ENCODE results near the gene SLC30A2.

Gene SLC30A2

DNA sequence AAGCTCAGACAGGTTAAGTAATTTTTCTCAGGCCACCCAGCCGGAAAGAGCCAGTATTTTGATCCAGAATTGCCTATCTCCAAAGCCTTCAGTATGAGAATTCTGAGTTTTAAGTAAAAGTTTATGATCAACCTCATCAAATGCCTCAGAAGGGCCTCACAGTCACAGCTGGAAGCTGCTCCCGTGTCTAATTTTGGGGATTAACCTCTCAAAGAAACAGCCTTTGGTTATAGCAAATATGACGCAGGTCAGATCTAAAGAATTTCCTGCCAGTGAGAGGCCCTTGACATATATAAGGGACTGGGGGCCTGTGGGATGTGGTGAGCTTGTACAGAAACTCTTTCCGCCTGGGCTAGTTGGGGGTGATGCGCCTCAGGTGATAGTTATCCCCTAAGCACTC is 22.1 kb downstream of the SLC30A2 start:
- no peak for DNase-seq (ENCODE audit: low read depth)
- TF ChIP-seq, protein P1, sequence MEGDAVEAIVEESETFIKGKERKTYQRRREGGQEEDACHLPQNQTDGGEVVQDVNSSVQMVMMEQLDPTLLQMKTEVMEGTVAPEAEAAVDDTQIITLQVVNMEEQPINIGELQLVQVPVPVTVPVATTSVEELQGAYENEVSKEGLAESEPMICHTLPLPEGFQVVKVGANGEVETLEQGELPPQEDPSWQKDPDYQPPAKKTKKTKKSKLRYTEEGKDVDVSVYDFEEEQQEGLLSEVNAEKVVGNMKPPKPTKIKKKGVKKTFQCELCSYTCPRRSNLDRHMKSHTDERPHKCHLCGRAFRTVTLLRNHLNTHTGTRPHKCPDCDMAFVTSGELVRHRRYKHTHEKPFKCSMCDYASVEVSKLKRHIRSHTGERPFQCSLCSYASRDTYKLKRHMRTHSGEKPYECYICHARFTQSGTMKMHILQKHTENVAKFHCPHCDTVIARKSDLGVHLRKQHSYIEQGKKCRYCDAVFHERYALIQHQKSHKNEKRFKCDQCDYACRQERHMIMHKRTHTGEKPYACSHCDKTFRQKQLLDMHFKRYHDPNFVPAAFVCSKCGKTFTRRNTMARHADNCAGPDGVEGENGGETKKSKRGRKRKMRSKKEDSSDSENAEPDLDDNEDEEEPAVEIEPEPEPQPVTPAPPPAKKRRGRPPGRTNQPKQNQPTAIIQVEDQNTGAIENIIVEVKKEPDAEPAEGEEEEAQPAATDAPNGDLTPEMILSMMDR (IDR thresholded peaks at IDR 0.05; ENCODE audit: insufficient read depth, low read depth, low read length, missing control alignments) = no peak
- no peak overlapping the region for H3K4me3 ChIP-seq (ENCODE audit: low read depth, low read length)

DNA sequence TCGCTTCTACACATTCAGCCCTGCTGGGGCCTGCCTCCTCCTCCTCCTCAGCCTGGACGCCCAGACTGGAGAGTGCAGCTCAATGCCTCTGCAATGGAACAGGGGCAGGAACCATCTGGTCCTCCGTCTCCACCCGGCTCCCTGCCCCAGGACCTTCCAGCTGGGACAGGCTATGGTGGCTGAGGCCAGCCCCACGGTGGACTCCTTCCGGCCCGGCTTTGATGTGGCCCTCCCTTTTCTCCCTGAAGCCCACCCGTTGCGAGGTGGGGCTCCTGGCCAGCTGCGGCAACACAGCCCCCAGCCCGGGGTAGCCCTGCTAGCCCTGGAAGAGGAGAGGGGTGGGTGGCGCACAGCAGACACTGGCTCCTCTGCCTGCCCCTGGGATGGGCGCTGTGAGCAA is 22.9 kb downstream of the SLC30A2 start:
- TF ChIP-seq, protein P1 (IDR thresholded peaks at IDR 0.05; ENCODE audit: insufficient read depth, low read depth, low read length, missing control alignments) = no peak
- no peak overlapping the region for H3K4me3 ChIP-seq (ENCODE audit: low read depth, low read length)

DNA sequence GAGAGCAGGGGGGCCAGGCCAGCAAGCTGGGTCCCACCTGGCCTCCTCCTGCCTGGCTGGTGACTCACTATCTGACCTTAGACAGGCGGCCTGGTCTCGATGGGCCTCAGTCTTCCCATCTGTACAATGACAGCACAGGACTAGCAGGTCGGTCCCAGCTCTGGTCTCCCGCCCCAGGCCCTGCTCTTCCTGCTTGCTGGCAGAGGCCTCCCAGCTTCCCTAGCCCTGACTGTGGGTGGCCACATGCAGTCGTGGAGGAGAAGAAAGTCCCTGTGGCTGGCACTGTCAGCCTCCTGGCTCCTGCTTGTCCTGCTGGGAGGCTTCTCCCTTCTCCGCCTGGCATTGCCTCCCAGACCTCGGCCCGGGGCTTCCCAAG is 23.5 kb downstream of the SLC30A2 start:
- no peak overlapping the region for H3K4me3 ChIP-seq (ENCODE audit: low read depth, low read length)
- DNase-seq (ENCODE audit: low read depth) = no peak
- TF ChIP-seq, protein P1 (IDR thresholded peaks at IDR 0.05; ENCODE audit: insufficient read depth, low read depth, low read length, missing control alignments) = no peak

More for the DNA sequence above, 22.9 kb downstream of the SLC30A2 start:
- DNase-seq (ENCODE audit: low read depth) = no peak

DNA sequence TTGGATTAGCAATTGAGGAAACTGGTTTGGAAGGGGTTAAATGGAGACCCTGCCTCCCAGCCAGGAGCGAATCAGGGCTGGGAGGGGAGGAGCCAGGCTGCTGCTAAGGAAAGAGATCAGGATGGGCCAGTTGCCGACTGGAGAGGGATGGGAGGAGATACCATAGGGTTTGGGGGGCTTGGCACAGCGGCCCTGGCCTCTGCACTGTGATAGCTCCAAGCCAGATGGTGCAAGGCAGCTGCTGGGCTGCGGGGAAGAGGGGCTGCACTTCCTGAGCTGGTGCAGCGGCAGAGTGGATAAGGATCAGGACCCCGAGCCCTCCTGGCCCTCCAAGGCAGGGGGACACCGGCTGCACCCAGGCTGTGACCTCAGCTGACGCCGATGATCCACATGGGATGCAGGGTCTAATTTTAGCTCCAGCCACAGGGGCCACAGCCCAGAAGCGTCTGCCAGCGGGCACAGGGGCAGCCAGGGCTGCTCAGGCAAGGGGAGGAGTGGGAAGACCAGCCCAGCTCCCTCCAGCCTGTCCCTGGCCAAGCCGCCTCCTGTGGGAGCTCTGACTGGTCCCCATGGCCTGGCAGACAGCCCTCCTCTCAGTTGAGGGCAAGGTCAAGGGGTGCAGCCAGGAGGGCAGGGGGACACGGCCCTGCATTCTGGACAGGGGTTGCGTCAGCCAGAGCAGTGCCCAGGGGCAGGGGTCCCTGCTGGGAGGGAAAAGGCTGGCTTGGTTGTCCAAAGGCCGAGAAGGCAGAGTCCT is 24.1 kb downstream of the SLC30A2 start, which contains the start of gene EXTL1:
TSS of gene EXTL1 (plus strand) at position 129 of the 757 bp plus-strand sequence. CDS start 872 bp downstream, outside the sequence.
- no peak within 1 kb of the TSS for H3K4me3 ChIP-seq (ENCODE audit: low read depth, low read length)
- TF ChIP-seq, protein P1 (IDR thresholded peaks at IDR 0.05; ENCODE audit: insufficient read depth, low read depth, low read length, missing control alignments) = no peak
- DNase-seq (ENCODE audit: low read depth) = no peak

DNA sequence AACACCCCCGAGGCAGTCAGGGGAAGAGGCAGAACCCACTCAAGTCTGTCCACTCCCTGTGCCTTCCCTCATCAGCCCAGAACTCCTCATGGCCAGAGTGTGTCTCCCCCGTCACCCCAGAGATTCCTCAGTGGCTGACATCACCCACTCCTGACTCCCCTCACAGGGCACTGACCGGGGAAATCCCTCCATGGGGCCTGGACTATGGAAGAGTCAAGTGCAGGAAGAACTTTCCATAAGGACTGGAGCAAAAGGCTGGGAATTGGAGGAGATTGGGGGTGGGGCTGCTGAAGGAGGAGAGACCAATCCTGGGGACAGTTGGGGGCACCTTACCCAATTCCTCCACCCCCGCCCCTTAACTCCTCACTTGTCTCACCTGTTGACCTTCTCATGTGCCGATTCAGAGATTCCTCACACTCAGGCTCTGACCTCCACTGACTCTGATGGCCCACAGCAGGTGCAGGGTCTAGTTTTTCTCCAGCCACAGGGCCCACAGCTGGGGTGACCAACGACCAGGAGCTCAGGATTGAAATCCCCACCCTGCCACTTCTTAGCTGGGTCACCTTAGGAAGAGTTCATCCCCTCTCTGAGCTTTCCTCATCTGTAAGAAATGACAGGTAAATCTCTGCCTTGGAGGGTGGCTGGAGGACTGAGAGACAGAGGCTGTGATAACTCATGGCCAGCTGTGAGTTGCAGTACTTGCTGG is 24.8 kb downstream of the SLC30A2 start:
- H3K4me3 ChIP-seq (ENCODE audit: low read depth, low read length) = no peak overlapping the region
- TF ChIP-seq, protein P1 (IDR thresholded peaks at IDR 0.05; ENCODE audit: insufficient read depth, low read depth, low read length, missing control alignments) = no peak
- no peak for DNase-seq (ENCODE audit: low read depth)

DNA sequence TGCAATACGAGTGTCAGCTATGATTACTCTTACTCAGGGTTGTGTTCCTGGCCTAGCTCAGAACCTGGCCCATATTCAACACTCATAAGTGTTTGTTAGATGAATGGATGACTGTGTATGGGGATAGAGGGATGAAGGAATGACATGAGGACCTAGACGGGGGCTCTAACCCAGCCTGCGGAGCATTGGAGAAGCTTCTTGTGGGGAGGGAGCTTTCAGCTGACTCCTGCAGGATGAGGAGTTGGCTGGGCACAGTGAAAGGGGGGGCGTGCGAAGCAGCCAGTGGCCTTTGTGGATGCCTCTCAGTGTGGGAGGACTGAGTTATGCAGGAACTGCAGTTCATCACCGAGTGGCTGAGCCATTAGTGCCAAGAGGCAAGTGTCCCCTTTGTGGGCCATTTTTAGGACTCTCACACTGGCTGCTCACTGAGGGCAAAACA is 25.6 kb downstream of the SLC30A2 start:
- TF ChIP-seq, protein P1 (IDR thresholded peaks at IDR 0.05; ENCODE audit: insufficient read depth, low read depth, low read length, missing control alignments) = no peak
- no peak for DNase-seq (ENCODE audit: low read depth)
- no peak overlapping the region for H3K4me3 ChIP-seq (ENCODE audit: low read depth, low read length)
